ENCODE measurements around the gene FNDC3A.

DNA sequence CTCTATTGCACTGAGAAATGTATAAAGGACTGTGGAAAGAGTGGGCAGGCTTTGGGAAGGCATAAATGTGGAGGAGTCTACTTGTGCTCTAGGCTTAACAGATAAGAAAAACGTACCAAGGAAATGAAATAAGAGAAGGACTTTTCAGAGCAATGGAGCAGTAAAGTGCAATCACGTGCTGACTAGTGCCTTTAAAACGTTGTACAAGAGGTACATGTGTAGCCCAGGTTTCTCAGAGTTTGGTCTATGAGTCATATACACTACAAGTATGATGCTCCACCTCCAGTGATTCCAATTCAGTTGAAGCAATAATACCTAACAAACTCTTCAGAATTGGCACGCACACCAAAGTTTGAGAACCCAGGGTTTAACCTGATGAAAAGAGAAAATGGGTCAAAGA lies 13.4 kb upstream of the FNDC3A start:
- TF ChIP-seq, protein P1, sequence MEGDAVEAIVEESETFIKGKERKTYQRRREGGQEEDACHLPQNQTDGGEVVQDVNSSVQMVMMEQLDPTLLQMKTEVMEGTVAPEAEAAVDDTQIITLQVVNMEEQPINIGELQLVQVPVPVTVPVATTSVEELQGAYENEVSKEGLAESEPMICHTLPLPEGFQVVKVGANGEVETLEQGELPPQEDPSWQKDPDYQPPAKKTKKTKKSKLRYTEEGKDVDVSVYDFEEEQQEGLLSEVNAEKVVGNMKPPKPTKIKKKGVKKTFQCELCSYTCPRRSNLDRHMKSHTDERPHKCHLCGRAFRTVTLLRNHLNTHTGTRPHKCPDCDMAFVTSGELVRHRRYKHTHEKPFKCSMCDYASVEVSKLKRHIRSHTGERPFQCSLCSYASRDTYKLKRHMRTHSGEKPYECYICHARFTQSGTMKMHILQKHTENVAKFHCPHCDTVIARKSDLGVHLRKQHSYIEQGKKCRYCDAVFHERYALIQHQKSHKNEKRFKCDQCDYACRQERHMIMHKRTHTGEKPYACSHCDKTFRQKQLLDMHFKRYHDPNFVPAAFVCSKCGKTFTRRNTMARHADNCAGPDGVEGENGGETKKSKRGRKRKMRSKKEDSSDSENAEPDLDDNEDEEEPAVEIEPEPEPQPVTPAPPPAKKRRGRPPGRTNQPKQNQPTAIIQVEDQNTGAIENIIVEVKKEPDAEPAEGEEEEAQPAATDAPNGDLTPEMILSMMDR (IDR thresholded peaks at IDR 0.05), result no peak
- TF ChIP-seq EP300 (IDR thresholded peaks at IDR 0.05) (no peak), POLR2A (IDR thresholded peaks at IDR 0.05) (no peak)

Data from stomach (tissue), 4 donors.